GM12878 (cell line): Measurements from ENCODE around the gene TMEM126A. TPM values are rescaled to one million over a fixed set of nuclear protein-coding genes. Genes with fewer than 3 reads are reported as not detected.

Experiments
- BHLHE40 ChIP-seq, 2 experiments: fragments of 450-650 bp in 1 of 2; IDR thresholded peaks; 2 replicates each; pipeline ENCODE4 v1.6.1; 2011 to 2017; ENCODE audit warnings: low read depth in 2 of 2, borderline replicate concordance in 1 of 2, improper control_type of control experiment in 1 of 2, low read length in 1 of 2, mild to moderate bottlenecking in 1 of 2
- CBFB ChIP-seq: IDR thresholded peaks from 2 replicates; pipeline ENCODE4 v1.6.1; 2016; ENCODE audit warnings: antibody characterized with exemption, low read depth
- CREB1 ChIP-seq: IDR thresholded peaks from 2 replicates; pipeline ENCODE4 v1.6.1; 2012; ENCODE audit warnings: low read depth, mild to moderate bottlenecking, inconsistent platforms
- CREM ChIP-seq: IDR thresholded peaks from 2 replicates; pipeline ENCODE4 v1.6.1; 2014; ENCODE audit warnings: antibody characterized with exemption, low read depth
- LARP7 ChIP-seq: fragments of 450-650 bp; IDR thresholded peaks from 2 replicates; pipeline ENCODE4 v1.6.1; 2017; ENCODE audit warnings: mild to moderate bottlenecking
- PML ChIP-seq: IDR thresholded peaks from 2 replicates; pipeline ENCODE4 v1.6.1; 2012; ENCODE audit warnings: low read length, inconsistent platforms
- SMAD1 ChIP-seq: fragments of 450-650 bp; IDR thresholded peaks from 2 replicates; pipeline ENCODE4 v1.6.1; 2018; ENCODE audit warnings: mild to moderate bottlenecking, low read depth; ENCODE audit not compliant: partially characterized antibody
- SMARCA5 ChIP-seq: fragments of 450-650 bp; IDR thresholded peaks from 2 replicates; pipeline ENCODE4 v1.6.1; 2017; ENCODE audit warnings: mild to moderate bottlenecking
- SPI1 ChIP-seq: IDR thresholded peaks from 2 replicates; pipeline ENCODE4 v1.6.1; 2011; ENCODE audit warnings: low read depth, mild to moderate bottlenecking, low read length, moderate library complexity, borderline replicate concordance; ENCODE audit not compliant: insufficient read depth
- STAT3 ChIP-seq: IDR thresholded peaks from 2 replicates; pipeline ENCODE4 v1.6.1; 2011; ENCODE audit warnings: low read depth, low read length, improper control_type of control experiment
- polyA plus RNA-seq, 11 experiments: library from polyadenylated mRNA; depleted of rRNA in 4 of 11; unstranded in 6 of 11; stranded (reverse) in 5 of 11; fragments of >200 nt; fragmentation: Nextera tagmentation in 4 of 11; fragmentation: Illumina TruSeq in 1 of 11; extraction: Ambion mirVana in 4 of 11; extraction: Trizol in 1 of 11; gene quantifications; 1 replicate in 1 of 11; 2 replicates in 10 of 11; pipeline versions ENCODE4 v1.2.1 to v1.2.3, GENCODE V29; 2011 to 2016; ENCODE audit warnings: inconsistent platforms in 2 of 11, missing spikeins in 2 of 11, low read depth in 1 of 11
- total RNA-seq, 4 experiments: library from RNA; depleted of rRNA in 3 of 4; stranded (reverse); fragments of >200 nt in 3 of 4; fragmentation: Illumina TruSeq in 1 of 4; extraction: Trizol in 1 of 4; gene quantifications; 2 replicates each; pipeline versions ENCODE4 v1.2.1 to v1.2.3, GENCODE V29; 2013 to 2021
- TF ChIP-seq, protein P1 (sequence below): IDR thresholded peaks from 2 replicates; pipeline ENCODE4 v1.6.1; 2012; ENCODE audit warnings: mild to moderate bottlenecking, low read depth, low read length
- TF ChIP-seq, protein P2 (sequence below): fragments of 150-350 bp; IDR thresholded peaks from 2 replicates; pipeline ENCODE4 v1.6.1; 2014; ENCODE audit warnings: mild to moderate bottlenecking, low read depth, low read length
- TF ChIP-seq, protein P3 (sequence below): fragments of 450-650 bp; IDR thresholded peaks from 2 replicates; pipeline ENCODE4 v1.6.1; 2017; ENCODE audit warnings: mild to moderate bottlenecking, low read depth, inconsistent platforms; ENCODE audit not compliant: poor library complexity, severe bottlenecking
- TF ChIP-seq, protein P4 (sequence below): fragments of 450-650 bp; IDR thresholded peaks from 2 replicates; pipeline ENCODE4 v1.6.1; 2016; ENCODE audit warnings: mild to moderate bottlenecking
- TF ChIP-seq, protein P5 (sequence below): fragments of 450-650 bp; IDR thresholded peaks from 2 replicates; pipeline ENCODE4 v1.6.1; 2018; ENCODE audit warnings: borderline replicate concordance, mild to moderate bottlenecking; ENCODE audit not compliant: partially characterized antibody
- TF ChIP-seq, protein P6 (sequence below): fragments of 450-650 bp; IDR thresholded peaks from 2 replicates; pipeline ENCODE4 v1.6.1; 2016; ENCODE audit warnings: mild to moderate bottlenecking

The TMEM126A gene
- total and polyA plus RNA-seq, 10 of the 15 experiments (the other 5 are each of a cell fraction or from before 2014, with no cell fraction given), result 38.6 to 208 (median 71.7) TPM

DNA sequence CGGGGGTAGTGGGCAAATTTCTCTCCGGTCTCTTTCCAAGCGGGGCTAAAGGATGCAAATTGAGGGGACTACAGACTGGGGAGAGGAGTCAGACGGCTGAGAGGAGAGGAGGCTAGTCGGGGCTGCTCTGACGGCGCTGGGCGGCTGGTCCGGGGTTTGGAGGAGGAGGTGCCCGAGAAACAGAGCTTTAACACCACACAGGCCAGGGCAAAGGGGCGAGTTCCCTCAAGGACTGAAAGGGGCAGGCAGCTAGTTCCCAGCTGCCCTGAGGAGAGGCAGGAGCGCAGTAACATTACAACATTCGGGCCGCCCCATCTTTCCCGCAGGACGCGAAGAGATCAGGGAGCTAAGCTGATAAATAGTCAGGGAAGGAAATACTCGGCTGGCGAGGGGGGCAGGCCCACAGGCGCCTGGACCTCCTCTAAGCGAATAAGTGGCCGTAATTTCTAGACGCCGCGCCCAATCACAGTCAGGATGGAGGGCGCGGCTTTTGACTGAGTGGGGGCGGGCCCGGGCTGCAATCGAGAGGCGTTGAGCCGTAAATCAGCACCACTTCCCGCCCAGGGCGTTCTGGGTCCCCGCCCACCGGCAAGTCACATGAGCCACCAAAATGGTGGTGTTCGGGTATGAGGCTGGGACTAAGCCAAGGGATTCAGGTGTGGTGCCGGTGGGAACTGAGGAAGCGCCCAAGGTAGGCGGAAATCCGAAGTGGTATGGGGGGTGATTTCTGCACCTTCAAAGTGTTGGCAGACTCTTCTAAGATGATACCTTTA lies 19.6 kb upstream of the TMEM126A start, which contains the start of gene TMEM126B (continued):
- TF ChIP-seq, protein P1, sequence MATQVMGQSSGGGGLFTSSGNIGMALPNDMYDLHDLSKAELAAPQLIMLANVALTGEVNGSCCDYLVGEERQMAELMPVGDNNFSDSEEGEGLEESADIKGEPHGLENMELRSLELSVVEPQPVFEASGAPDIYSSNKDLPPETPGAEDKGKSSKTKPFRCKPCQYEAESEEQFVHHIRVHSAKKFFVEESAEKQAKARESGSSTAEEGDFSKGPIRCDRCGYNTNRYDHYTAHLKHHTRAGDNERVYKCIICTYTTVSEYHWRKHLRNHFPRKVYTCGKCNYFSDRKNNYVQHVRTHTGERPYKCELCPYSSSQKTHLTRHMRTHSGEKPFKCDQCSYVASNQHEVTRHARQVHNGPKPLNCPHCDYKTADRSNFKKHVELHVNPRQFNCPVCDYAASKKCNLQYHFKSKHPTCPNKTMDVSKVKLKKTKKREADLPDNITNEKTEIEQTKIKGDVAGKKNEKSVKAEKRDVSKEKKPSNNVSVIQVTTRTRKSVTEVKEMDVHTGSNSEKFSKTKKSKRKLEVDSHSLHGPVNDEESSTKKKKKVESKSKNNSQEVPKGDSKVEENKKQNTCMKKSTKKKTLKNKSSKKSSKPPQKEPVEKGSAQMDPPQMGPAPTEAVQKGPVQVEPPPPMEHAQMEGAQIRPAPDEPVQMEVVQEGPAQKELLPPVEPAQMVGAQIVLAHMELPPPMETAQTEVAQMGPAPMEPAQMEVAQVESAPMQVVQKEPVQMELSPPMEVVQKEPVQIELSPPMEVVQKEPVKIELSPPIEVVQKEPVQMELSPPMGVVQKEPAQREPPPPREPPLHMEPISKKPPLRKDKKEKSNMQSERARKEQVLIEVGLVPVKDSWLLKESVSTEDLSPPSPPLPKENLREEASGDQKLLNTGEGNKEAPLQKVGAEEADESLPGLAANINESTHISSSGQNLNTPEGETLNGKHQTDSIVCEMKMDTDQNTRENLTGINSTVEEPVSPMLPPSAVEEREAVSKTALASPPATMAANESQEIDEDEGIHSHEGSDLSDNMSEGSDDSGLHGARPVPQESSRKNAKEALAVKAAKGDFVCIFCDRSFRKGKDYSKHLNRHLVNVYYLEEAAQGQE, result 0 out of 2 replicates have a peak, but pooled peaks have one; percentile 36
- TF ChIP-seq SMAD1, result peak; percentile 52
- TF ChIP-seq SPI1, result peak; percentile 51; the same call in 1 of the 2 replicates
- TF ChIP-seq, protein P2, sequence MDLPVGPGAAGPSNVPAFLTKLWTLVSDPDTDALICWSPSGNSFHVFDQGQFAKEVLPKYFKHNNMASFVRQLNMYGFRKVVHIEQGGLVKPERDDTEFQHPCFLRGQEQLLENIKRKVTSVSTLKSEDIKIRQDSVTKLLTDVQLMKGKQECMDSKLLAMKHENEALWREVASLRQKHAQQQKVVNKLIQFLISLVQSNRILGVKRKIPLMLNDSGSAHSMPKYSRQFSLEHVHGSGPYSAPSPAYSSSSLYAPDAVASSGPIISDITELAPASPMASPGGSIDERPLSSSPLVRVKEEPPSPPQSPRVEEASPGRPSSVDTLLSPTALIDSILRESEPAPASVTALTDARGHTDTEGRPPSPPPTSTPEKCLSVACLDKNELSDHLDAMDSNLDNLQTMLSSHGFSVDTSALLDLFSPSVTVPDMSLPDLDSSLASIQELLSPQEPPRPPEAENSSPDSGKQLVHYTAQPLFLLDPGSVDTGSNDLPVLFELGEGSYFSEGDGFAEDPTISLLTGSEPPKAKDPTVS, result 0 out of 2 replicates have a peak, but pooled peaks have one; percentile 49
- TF ChIP-seq, protein P3, sequence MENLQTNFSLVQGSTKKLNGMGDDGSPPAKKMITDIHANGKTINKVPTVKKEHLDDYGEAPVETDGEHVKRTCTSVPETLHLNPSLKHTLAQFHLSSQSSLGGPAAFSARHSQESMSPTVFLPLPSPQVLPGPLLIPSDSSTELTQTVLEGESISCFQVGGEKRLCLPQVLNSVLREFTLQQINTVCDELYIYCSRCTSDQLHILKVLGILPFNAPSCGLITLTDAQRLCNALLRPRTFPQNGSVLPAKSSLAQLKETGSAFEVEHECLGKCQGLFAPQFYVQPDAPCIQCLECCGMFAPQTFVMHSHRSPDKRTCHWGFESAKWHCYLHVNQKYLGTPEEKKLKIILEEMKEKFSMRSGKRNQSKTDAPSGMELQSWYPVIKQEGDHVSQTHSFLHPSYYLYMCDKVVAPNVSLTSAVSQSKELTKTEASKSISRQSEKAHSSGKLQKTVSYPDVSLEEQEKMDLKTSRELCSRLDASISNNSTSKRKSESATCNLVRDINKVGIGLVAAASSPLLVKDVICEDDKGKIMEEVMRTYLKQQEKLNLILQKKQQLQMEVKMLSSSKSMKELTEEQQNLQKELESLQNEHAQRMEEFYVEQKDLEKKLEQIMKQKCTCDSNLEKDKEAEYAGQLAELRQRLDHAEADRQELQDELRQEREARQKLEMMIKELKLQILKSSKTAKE, result no peak
- peak; percentile 70 for TF ChIP-seq CBFB
- TF ChIP-seq PML, result peak; percentile 96
- TF ChIP-seq, protein P4, sequence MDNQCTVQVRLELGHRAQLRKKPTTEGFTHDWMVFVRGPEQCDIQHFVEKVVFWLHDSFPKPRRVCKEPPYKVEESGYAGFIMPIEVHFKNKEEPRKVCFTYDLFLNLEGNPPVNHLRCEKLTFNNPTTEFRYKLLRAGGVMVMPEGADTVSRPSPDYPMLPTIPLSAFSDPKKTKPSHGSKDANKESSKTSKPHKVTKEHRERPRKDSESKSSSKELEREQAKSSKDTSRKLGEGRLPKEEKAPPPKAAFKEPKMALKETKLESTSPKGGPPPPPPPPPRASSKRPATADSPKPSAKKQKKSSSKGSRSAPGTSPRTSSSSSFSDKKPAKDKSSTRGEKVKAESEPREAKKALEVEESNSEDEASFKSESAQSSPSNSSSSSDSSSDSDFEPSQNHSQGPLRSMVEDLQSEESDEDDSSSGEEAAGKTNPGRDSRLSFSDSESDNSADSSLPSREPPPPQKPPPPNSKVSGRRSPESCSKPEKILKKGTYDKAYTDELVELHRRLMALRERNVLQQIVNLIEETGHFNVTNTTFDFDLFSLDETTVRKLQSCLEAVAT, result peak; percentile 56; the same call in 1 of the 2 replicates
- no peak for TF ChIP-seq STAT3
- TF ChIP-seq, protein P5, sequence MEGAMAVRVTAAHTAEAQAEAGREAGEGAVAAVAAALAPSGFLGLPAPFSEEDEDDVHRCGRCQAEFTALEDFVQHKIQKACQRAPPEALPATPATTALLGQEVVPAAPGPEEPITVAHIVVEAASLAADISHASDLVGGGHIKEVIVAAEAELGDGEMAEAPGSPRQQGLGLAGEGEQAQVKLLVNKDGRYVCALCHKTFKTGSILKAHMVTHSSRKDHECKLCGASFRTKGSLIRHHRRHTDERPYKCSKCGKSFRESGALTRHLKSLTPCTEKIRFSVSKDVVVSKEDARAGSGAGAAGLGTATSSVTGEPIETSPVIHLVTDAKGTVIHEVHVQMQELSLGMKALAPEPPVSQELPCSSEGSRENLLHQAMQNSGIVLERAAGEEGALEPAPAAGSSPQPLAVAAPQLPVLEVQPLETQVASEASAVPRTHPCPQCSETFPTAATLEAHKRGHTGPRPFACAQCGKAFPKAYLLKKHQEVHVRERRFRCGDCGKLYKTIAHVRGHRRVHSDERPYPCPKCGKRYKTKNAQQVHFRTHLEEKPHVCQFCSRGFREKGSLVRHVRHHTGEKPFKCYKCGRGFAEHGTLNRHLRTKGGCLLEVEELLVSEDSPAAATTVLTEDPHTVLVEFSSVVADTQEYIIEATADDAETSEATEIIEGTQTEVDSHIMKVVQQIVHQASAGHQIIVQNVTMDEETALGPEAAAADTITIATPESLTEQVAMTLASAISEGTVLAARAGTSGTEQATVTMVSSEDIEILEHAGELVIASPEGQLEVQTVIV, result peak; percentile 97
- peak; percentile 34 to 69; a peak in 2 of 4 replicates for TF ChIP-seq BHLHE40 (IDR thresholded peaks at IDR 0.05; ENCODE audit: borderline replicate concordance in 1 of 2, low read depth in 2 of 2, low read length in 1 of 2)
- TF ChIP-seq CREM, result peak; percentile 38; the same call in 1 of the 2 replicates
- TF ChIP-seq CREB1, result peak; percentile 17; the same call in 1 of the 2 replicates
- TF ChIP-seq LARP7, result 0 out of 2 replicates have a peak, but pooled peaks have one; percentile 23
- TF ChIP-seq, protein P6, sequence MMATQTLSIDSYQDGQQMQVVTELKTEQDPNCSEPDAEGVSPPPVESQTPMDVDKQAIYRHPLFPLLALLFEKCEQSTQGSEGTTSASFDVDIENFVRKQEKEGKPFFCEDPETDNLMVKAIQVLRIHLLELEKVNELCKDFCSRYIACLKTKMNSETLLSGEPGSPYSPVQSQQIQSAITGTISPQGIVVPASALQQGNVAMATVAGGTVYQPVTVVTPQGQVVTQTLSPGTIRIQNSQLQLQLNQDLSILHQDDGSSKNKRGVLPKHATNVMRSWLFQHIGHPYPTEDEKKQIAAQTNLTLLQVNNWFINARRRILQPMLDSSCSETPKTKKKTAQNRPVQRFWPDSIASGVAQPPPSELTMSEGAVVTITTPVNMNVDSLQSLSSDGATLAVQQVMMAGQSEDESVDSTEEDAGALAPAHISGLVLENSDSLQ, result peak; percentile 92
- TF ChIP-seq SMARCA5, result no peak
